GM12874 (cell line): Measurements from ENCODE around the gene PRCC.

Experiments used
- TF ChIP-seq, protein P1 (sequence below): IDR thresholded peaks from 2 replicates; pipeline ENCODE4 v1.5.1; 2011; ENCODE audit warnings: low read depth, mild to moderate bottlenecking, control low read depth, low read length, moderate library complexity; ENCODE audit not compliant: insufficient read depth

Gene PRCC

DNA sequence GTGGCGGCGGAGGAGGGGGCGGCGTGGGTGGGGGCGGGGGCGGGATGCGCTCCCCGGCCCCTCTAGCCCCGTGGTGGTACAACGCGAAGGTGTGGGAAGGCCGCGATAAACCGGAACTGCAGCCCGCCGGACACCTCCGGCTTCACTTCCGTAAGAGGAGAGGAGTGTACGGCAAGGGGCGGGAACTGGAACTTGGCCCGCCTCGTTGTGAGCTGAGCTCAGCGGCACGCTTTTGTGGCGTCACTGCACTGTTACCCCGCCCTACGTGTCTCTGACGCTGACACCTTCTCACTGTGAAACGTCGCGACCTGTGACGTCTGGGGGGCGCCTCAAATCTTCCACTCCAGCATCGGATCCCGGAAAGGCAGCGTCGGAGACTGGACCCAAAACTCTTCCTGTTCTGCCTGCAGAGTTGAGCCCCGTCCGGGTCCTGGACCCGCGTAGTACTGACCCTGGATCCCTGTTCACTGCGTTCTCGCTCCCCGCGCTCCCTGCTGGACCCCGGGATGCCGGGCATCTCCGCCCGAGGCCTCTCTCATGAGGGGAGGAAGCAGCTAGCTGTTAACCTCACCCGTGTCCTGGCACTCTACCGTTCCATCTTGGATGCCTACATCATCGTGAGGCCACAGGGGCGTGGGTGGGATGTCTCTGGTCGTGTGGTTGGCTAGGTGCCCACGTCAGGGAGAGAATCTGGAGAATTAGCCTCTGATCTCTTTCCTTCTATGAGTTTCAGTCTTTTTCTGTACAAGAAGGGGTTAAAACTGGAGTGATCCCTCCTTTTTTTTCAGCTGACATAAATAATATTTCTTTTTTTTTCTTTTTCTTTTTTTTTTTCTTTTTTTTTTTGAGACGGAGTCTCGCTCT lies 38.5 kb upstream of the PRCC start, which contains the start of gene ISG20L2:
Gene ISG20L2, minus strand, starts transcription at position 168 of the 864 bp plus-strand sequence. CDS start 1,114 bp downstream, outside the sequence.
- TF ChIP-seq, protein P1, sequence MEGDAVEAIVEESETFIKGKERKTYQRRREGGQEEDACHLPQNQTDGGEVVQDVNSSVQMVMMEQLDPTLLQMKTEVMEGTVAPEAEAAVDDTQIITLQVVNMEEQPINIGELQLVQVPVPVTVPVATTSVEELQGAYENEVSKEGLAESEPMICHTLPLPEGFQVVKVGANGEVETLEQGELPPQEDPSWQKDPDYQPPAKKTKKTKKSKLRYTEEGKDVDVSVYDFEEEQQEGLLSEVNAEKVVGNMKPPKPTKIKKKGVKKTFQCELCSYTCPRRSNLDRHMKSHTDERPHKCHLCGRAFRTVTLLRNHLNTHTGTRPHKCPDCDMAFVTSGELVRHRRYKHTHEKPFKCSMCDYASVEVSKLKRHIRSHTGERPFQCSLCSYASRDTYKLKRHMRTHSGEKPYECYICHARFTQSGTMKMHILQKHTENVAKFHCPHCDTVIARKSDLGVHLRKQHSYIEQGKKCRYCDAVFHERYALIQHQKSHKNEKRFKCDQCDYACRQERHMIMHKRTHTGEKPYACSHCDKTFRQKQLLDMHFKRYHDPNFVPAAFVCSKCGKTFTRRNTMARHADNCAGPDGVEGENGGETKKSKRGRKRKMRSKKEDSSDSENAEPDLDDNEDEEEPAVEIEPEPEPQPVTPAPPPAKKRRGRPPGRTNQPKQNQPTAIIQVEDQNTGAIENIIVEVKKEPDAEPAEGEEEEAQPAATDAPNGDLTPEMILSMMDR = no peak

DNA sequence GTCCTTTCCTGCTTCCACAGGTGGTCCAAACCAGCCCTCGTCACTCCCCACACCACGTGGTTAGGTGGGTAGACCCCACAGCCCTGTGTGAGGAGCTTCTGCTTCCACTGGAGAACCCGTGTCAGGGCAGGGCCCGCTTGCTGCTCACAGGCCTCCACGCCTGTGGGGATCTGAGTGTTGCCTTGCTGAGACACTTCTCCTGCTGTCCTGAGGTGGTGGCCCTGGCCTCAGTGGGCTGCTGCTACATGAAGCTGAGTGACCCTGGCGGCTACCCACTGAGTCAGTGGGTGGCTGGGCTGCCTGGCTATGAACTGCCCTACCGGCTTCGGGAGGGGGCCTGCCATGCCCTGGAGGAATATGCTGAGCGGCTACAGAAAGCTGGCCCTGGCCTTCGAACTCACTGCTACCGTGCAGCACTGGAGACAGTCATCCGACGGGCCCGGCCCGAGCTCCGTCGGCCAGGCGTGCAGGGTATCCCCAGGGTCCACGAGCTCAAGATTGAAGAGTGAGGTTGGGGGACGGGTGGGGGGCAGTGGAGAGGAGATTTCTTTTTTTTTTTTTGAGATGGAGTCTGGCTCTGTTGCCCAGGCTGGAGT lies 33.2 kb upstream of the PRCC start:
- TF ChIP-seq, protein P1 = no peak

DNA sequence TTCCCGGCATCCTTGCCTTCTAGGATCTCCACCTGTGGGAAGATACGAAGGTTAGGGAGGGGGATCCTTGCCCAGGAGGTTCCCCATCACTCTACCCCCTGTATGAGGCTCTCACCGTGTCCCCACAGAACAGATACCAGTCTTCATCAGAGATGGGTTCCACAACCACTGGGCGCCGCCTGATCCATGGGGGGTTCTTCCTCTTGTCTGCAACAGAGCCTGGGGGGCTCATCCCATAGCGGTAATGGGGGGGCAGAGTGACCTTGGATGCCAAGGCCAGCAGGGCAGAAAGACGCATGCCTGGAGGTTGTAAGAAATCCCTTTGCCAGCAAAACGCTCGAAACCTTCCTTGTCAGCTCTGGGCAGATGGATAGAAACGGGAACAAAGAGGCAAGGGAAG lies 28.9 kb upstream of the PRCC start:
- TF ChIP-seq, protein P1 = no peak

DNA sequence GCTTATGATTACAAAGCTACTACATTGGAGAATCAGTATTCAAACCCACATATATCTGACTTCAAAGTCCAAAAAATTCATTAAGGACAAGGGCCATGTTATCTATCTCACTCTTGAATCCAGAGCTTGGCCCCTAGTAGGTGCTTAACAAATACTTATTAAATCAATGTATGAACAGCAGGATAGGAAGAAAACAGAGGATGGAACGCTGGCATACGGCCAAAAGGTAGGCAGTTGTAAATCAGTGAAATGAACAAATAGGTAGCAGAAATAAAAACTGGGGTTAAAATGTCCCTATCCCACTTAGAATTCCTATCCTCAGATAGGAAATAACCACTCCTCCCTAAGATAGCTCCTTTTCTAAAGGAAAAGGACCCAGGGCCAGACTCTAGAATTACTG lies 28.4 kb upstream of the PRCC start:
- TF ChIP-seq, protein P1 = no peak

- TF ChIP-seq, protein P1 = no peak
These were observed 27.0 kb upstream of the PRCC start for GRCh38 chr1:156740237-156740740.

GRCh38 chr1:156740741-156741480 lies 26.4 kb upstream of the PRCC start, which contains the start of gene MRPL24:
MRPL24 (minus strand) TSS chr1:156741088; CDS start chr1:156738704, 2,384 bp downstream.
- TF ChIP-seq, protein P1 = no peak
